C4-2B (cell line): ENCODE results near the gene NAGPA.

ENCODE experiments used
- H3K27ac ChIP-seq: fragments of 450-650 bp; 2 replicates; pipeline ENCODE4 v1.5.1; 2017
- CTCF ChIP-seq: fragments of 450-650 bp; conservative IDR thresholded peaks from 2 replicates; pipeline ENCODE4 v1.5.1; 2017; ENCODE audit warnings: mild to moderate bottlenecking
- ZFX ChIP-seq: fragments of 450-650 bp; IDR thresholded peaks from 2 replicates; pipeline ENCODE4 v1.6.1; 2017

The NAGPA gene

DNA sequence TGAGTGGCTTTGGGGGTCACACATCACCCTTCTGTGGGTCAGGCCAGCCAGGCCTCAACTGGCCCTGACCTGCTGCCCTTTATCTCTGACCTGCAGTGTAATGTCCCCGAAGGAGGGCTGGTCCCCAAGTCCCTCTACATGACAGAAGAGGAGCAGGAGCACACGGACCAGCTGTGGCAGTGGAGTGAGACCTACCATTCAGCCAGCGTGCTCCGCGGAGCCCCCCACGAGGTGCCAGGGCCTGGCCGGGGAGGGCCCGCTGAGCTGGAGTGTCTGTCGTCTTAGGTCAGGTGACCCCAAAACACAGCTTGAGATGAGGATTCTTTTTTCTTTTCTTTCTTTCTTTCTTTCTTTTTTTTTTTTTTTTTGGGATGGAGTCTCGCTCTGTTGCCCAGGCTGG is 26.5 kb downstream of the NAGPA start:
- TF ChIP-seq CTCF (no peak), ZFX (no peak)

DNA sequence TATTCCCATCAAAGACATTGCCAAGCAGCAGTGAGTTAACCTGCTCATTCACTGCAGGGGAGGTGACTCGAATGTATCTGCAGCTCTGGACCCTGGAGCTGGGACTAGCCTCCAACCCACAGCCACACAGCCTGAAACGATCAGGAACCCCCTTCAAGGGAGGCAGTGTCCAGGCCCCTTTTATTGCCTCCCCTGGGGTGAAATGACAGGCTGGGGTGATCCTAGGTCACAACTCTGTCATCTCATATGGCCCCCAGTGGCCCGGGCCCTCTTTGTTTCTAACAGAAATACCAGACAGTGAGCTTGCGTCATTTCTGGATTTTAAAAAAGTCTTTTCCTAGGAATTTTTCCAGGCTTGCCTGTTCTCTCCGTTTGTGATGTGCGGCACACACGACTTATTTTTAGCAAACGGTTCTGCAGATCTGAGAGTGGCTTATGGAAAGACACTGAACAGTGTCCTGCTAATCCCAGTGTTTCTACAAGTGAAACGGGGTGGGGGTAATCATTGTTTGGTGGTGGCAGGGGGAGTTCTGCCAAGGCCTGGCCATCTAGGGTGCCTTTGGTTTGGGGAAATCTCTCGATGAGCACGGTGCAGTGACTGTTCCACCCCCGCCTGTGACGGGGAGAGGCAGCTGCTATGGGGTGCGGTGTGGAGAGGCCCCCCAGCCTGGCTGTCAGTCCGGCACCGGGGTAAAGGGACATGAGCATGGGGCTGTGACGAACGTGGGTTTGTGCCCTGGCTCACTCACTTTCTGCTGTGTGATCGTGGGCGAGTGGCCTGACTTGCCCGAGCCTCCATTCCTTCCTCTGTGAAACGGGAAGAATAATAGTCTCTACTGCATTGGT is 27.2 kb downstream of the NAGPA start:
- H3K27ac ChIP-seq: no peak overlapping the region
- TF ChIP-seq CTCF (no peak), ZFX (no peak)

More for the DNA sequence above, 26.5 kb downstream of the NAGPA start:
- no peak overlapping the region for H3K27ac ChIP-seq

DNA sequence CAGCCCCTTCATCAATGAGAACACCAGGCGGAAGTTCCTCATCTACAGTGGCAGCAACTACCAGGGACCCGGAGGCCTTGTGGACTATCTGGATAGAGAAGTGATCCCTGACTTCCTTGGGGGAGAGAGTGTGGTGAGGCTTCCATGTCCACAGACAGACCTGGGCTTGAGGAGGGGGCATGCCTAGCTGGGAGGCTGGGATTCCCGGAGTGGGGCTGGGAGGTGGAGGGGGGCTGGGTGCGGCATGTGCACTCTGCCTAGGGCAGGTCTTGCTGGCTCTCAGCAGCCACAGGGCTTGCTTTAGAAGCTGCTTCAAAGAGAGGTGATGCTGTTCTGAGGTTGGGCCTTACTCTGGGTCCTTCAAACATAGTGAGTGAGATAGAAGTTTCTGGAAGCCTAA is 27.8 kb downstream of the NAGPA start:
- TF ChIP-seq ZFX (no peak), CTCF (no peak)
- no peak overlapping the region for H3K27ac ChIP-seq

GRCh38 chr16:5004311-5004710 is 29.4 kb downstream of the NAGPA start:
- H3K27ac ChIP-seq: no peak overlapping the region
- TF ChIP-seq CTCF (no peak), ZFX (no peak)

DNA sequence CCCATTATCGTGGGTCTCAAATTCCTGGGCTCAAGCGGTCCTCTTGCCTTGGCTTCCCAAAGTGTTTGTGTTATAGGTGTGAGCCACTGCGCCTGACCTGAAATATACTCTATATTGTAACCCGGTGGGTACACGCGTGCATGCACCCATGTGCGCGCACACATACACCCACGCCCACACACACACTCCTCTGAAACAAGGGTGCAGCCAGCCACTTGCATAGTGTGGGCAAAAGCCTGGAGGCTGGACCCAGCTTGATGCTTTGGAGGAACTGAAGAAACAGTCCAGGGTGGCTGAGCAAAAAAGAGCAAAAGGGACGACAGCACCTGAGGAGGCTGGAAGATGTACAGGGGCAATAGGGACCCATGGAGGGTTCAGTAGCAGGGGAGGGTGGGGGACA is 29.9 kb downstream of the NAGPA start:
- TF ChIP-seq CTCF (no peak), ZFX (no peak)
- H3K27ac ChIP-seq: no peak overlapping the region

GRCh38 chr16:5003211-5003610 is 30.5 kb downstream of the NAGPA start:
- no peak overlapping the region for H3K27ac ChIP-seq
- TF ChIP-seq ZFX: no peak
- no peak for TF ChIP-seq CTCF

DNA sequence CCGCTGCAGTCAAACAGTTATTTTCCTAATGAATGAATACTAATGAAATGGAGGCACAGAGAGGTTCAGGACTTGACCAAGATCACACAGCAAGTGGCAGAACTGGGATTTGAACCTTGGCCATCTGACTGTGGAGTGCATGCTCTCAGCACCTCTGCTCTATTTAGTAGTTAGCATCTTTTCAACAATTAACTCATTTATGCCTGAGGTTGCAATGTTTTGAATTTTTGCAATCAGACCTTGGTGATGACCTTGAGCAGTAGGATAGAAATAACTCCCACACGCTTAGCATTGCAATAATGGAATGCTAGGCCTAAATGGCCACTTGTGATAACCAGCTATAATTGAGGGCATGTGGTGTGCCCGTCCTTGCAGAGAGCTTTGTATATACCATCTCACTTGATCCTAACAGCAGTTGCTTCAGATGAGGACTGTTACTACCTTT is 31.0 kb downstream of the NAGPA start:
- no peak overlapping the region for H3K27ac ChIP-seq
- TF ChIP-seq CTCF (no peak), ZFX (no peak)
